H1 (cell line): ENCODE measurements around the gene TADA2B. TPM values are rescaled to one million over a fixed set of nuclear protein-coding genes. Genes with fewer than 3 reads are reported as not detected.

Experiments
- ATF3 ChIP-seq: IDR thresholded peaks from 2 replicates; pipeline ENCODE4 v1.6.1; 2011; ENCODE audit warnings: low read depth, mild to moderate bottlenecking, low read length; ENCODE audit not compliant: insufficient read depth
- EP300 ChIP-seq, 2 experiments: IDR thresholded peaks; 1 replicate in 1 of 2; 2 replicates in 1 of 2; pipeline ENCODE4 v1.6.1; 2011 to 2012; ENCODE audit warnings: low read depth in 2 of 2, low read length in 2 of 2, mild to moderate bottlenecking in 2 of 2, borderline replicate concordance in 1 of 2, inconsistent platforms in 1 of 2, moderate library complexity in 1 of 2
- GTF2F1 ChIP-seq: IDR thresholded peaks from 2 replicates; pipeline ENCODE4 v1.6.1; 2012; ENCODE audit warnings: low read depth, low read length, improper control_type of control experiment, borderline replicate concordance
- SP4 ChIP-seq: IDR thresholded peaks from 2 replicates; pipeline ENCODE4 v1.6.1; 2012; ENCODE audit warnings: low read length, inconsistent platforms
- SUZ12 ChIP-seq: fragments of 200-600 bp; sonication (generic); IDR thresholded peaks from 2 replicates; pipeline ENCODE4 v1.6.1; 2012; ENCODE audit warnings: mild to moderate bottlenecking, inconsistent platforms, low read length, moderate library complexity, mixed read lengths
- TBP ChIP-seq: IDR thresholded peaks from 2 replicates; pipeline ENCODE4 v1.6.1; 2011; ENCODE audit warnings: low read depth, low read length, improper control_type of control experiment
- TCF12 ChIP-seq: IDR thresholded peaks from 2 replicates; pipeline ENCODE4 v1.6.1; 2011; ENCODE audit warnings: low read depth, mild to moderate bottlenecking, low read length
- polyA plus RNA-seq, 7 experiments: library from polyadenylated mRNA; depleted of rRNA in 3 of 7; stranded (reverse) in 5 of 7; unstranded in 2 of 7; fragments of >200 nt in 5 of 7; fragments of 200-250 nt in 2 of 7; gene quantifications; 1 replicate in 5 of 7; 2 replicates in 1 of 7; 4 replicates in 1 of 7; pipeline versions ENCODE4 v1.2.1 to v1.2.3, GENCODE V29; 2011 to 2013; ENCODE audit warnings: missing spikeins in 2 of 7, mixed read lengths in 2 of 7
- total RNA-seq: library from RNA; stranded (reverse); fragmentation: NEBNext Ultra II Directional; extraction: Animal tissue kit (Norgen Biotek cat#: 25700); gene quantifications from 2 replicates; pipeline ENCODE4 v1.2.1, GENCODE V29; 2021

The TADA2B gene
- total and polyA plus RNA-seq, 2 of the 8 experiments (the other 6 are each of a cell fraction or from before 2014, with no cell fraction given): 5.7 to 12.1 TPM

- no peak for TF ChIP-seq TBP
- no peak for TF ChIP-seq SUZ12
- TF ChIP-seq SP4: no peak
- no peak for TF ChIP-seq EP300 (IDR thresholded peaks at IDR 0.05; ENCODE audit: borderline replicate concordance in 1 of 2, low read depth in 2 of 2, low read length in 2 of 2)
- TF ChIP-seq GTF2F1: no peak
- TF ChIP-seq ATF3: no peak
- TF ChIP-seq TCF12: no peak
Observed at GRCh38 chr4:7016086-7016485, 27.1 kb upstream of the TADA2B start (continued).
